Neutrophil (primary cell): ENCODE results near the gene COL25A1.
"Not testable (repeated sequence)": the region's sequence is repeated elsewhere in the genome, so short reads cannot be mapped to it uniquely, and the experiment has no call there.

Experiments used
- H3K27ac ChIP-seq: fragments of 200-600 bp; sonication (generic); 2 replicates; pipeline ENCODE4 v1.5.1; 2016; ENCODE audit warnings: mild to moderate bottlenecking, moderate library complexity
- H3K27me3 ChIP-seq: fragments of 200-600 bp; sonication (generic); 2 replicates; pipeline ENCODE4 v1.6.0; 2016; ENCODE audit warnings: mild to moderate bottlenecking
- H3K36me3 ChIP-seq: fragments of 200-600 bp; sonication (generic); 2 replicates; pipeline ENCODE4 v1.5.1; 2017
- H3K4me1 ChIP-seq, 2 experiments: fragments of 200-600 bp in 1 of 2; sonication (generic) in 1 of 2; 1 replicate in 1 of 2; 2 replicates in 1 of 2; pipeline versions ENCODE4 v1.5.1 to v1.6.1; 2013 to 2016; ENCODE audit warnings: low read depth in 1 of 2, low read length in 1 of 2, mild to moderate bottlenecking in 1 of 2, moderate library complexity in 1 of 2; ENCODE audit not compliant: control insufficient read depth in 1 of 2, insufficient read depth in 1 of 2
- H3K4me3 ChIP-seq, 2 experiments: fragments of 200-600 bp in 1 of 2; sonication (generic) in 1 of 2; 1 replicate in 1 of 2; 2 replicates in 1 of 2; pipeline ENCODE4 v1.5.1; 2013 to 2016; ENCODE audit warnings: low read depth in 1 of 2, low read length in 1 of 2, mild to moderate bottlenecking in 1 of 2, moderate library complexity in 1 of 2
- H3K9me3 ChIP-seq: fragments of 200-600 bp; sonication (generic); 2 replicates; pipeline ENCODE4 v1.5.1; 2016
- CTCF ChIP-seq: fragments of 200-600 bp; sonication (generic); IDR thresholded peaks from 2 replicates; pipeline ENCODE4 v1.5.1; 2016; ENCODE audit warnings: antibody characterized with exemption

The COL25A1 gene

GRCh38 chr4:109077505-109077904, 225.0 kb downstream of the COL25A1 start:
- Histone ChIP-seq H3K9me3 (no peaks in the 10 kb centered on the region), H3K4me3 (no peak overlapping the region), H3K4me1 (no peaks in the 10 kb centered on the region), H3K36me3 (no peaks in the 10 kb centered on the region), H3K27me3 (no peaks in the 10 kb centered on the region), H3K27ac (no peak overlapping the region)
- TF ChIP-seq CTCF = no peak

- not testable (repeated sequence) for H3K4me1 ChIP-seq, H3K9me3 ChIP-seq, H3K36me3 ChIP-seq, H3K27me3 ChIP-seq, H3K27ac ChIP-seq, H3K4me3 ChIP-seq
These were observed 225.7 kb downstream of the COL25A1 start for GRCh38 chr4:109076709-109077108.

- H3K4me1 ChIP-seq = no peaks in the 10 kb centered on the region
- no peak overlapping the region for H3K4me3 ChIP-seq
- no peaks in the 10 kb centered on the region for H3K36me3 ChIP-seq
- TF ChIP-seq CTCF = no peak
- H3K9me3 ChIP-seq = no peaks in the 10 kb centered on the region
- H3K27ac ChIP-seq = no peak overlapping the region
- no peaks in the 10 kb centered on the region for H3K27me3 ChIP-seq
These were observed 226.8 kb downstream of the COL25A1 start for GRCh38 chr4:109075621-109076020.

GRCh38 chr4:109072595-109072994, 229.9 kb downstream of the COL25A1 start:
- TF ChIP-seq CTCF = no peak
- no peaks in the 10 kb centered on the region for H3K27me3 ChIP-seq
- H3K9me3 ChIP-seq = no peaks in the 10 kb centered on the region
- no peak overlapping the region for H3K27ac ChIP-seq
- H3K4me3 ChIP-seq = no peak overlapping the region
- H3K4me1 ChIP-seq = no peaks in the 10 kb centered on the region
- no peaks in the 10 kb centered on the region for H3K36me3 ChIP-seq

GRCh38 chr4:109070677-109071076, 231.8 kb downstream of the COL25A1 start:
- not testable (repeated sequence) for H3K4me3 ChIP-seq, H3K9me3 ChIP-seq, H3K36me3 ChIP-seq, H3K27me3 ChIP-seq, H3K27ac ChIP-seq, H3K4me1 ChIP-seq

GRCh38 chr4:109067508-109068235, 234.8 kb downstream of the COL25A1 start:
- no peak overlapping the region for H3K4me3 ChIP-seq
- H3K9me3 ChIP-seq = no peaks in the 10 kb centered on the region
- H3K27ac ChIP-seq = no peak overlapping the region
- TF ChIP-seq CTCF = no peak
- H3K36me3 ChIP-seq = no peaks in the 10 kb centered on the region
- H3K27me3 ChIP-seq = no peaks in the 10 kb centered on the region
- no peaks in the 10 kb centered on the region for H3K4me1 ChIP-seq
